Activated effector memory CD4-positive, alpha-beta T cell treated with Interleukin-2 at 50 U/mL for 16 hours (primary cell): ENCODE measurements around the gene LRIG1.

ENCODE experiments used
- DNase-seq: peaks from one replicate; pipeline ENCODE4 v3.0.0-alpha.2; 2020

The LRIG1 gene

DNA sequence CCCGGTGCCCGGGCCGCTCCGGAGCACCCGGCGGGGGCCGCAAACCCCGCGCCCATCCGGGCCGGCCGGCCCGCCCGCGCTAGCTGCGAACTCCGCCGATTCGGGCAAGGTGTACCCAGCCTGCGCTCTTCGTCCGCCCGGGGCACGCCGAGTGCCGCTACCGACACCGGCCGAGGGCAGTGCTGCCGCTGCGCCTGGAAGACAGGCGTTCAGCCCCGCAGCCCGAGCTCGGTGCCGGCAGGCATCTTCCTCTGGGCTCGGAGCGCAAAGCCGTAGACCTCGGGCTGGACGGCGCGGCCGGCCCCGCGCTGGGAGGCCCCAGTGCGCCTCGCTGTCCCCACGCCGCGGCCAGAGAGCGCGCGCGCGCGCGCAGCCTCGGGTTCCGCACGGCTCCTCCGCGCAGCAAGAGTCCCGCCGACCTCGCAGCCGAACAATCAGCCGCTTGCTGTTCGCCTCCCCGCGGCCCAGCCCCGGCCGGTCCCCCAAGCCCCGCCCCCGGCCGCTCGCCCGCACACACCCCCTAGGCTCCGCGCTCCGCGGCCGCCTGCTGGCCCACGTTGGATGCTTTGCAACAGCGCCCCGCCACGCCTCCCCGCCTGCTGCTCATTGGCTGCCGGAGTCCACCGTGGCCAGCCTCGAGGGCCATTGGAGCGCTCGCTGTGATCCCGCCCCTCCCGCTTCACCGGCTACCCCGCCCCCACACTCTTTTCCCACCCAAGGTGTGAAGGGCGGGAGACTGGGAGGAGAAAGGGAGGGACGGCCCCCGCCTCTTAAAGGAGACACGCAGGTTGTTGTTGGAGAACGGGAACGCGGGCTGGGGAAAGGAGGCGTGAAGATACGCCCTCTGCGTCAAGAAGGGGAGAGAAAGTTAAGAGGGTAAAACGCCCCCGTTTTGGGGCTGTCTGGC lies at the start of gene LRIG1:
LRIG1 (minus strand) TSS at position 447 of the 907 bp plus-strand sequence. CDS start 615 bp downstream, outside the sequence.
- DNase-seq: peak; percentile 98

DNA sequence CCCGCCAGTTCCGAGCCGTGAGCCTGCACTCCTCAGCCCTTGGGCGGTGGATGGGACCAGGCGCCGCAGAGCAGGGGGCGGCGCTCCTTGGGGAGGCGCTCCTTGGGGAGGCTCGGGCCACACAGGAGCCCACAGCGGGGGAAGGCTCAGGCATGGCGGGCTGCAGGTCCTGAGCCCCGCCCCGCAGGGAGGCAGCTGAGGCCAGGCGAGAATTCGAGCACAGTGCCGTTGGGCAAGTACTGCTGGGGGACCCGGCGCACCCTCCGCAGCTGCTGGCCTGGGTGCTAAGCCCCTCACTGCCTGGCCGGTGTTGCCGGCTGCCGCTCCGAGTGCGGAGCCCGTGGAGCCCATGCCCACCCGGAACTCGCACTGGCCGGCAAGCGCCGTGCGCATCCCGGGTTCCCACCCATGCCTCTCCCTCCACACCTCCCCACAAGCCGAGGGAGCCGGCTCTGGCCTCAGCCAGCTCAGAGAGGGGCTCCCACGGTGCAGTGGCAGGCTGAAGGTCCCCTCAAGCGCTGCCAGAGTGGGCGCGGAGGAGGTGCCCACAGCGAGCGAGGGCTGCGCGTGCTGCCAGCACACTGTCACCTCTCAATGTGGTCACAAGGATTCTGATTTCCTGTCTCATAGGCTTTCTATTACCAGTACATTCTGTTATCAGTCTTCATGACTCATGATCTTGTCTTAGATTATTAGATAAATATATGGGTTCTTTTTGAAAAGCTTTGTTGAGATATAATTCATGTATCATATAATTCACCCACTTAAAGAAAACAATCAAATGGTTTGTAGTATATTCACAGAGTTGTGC lies 44.0 kb upstream of the LRIG1 start:
- DNase-seq: no peak

DNA sequence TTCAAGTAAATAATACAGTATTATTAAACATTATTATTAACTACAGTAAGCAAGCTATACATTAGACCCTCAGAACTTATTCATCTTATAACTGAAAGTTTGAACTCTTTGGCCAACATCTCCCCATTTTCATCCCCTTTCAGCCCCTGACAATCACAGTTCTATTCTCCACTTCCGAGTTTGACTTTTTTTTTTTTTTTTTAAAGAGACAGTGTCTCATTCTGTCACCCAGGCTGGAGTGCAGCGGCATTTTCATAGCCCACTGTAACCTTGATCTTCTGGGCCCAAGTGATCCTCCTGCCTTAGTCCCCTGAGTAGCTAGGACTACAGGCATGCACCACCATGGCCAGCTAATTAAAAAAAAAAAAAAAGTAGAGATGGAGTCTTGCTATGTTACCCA lies 41.3 kb upstream of the LRIG1 start:
- DNase-seq: no peak

GRCh38 chr3:66539466-66539989 lies 38.7 kb upstream of the LRIG1 start:
- DNase-seq: no peak

GRCh38 chr3:66538390-66538789 lies 37.6 kb upstream of the LRIG1 start:
- DNase-seq: no peak

- DNase-seq: no peak
Observed at GRCh38 chr3:66537735-66538134, 36.9 kb upstream of the LRIG1 start.

- no peak for DNase-seq
Observed at GRCh38 chr3:66536791-66537190, 36.0 kb upstream of the LRIG1 start.

- DNase-seq: no peak
Observed at GRCh38 chr3:66534304-66534845, 33.6 kb upstream of the LRIG1 start.

DNA sequence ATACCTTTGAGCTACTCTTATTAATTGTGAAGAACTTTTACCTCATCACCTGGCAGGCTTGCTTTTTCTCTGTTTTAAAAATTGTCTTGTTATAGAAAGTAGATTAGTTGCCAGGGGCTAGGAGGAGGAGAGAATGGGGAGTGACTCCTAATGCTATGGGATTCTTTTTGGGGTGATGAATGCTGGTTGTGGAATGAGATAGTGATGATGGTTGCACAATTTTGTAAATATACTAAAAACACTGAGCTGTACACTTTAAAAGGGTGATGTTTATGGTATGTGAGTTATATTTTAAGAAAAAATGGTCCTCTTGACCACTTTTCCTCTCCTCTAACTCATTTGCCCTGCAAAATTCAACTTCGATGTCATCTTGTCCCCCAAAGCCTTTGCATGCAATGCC lies 31.8 kb upstream of the LRIG1 start:
- DNase-seq: no peak

GRCh38 chr3:66532160-66532587 lies 31.4 kb upstream of the LRIG1 start:
- no peak for DNase-seq

GRCh38 chr3:66531256-66531655 lies 30.4 kb upstream of the LRIG1 start:
- no peak for DNase-seq

GRCh38 chr3:66527246-66527645 lies 26.4 kb upstream of the LRIG1 start:
- DNase-seq: no peak

DNA sequence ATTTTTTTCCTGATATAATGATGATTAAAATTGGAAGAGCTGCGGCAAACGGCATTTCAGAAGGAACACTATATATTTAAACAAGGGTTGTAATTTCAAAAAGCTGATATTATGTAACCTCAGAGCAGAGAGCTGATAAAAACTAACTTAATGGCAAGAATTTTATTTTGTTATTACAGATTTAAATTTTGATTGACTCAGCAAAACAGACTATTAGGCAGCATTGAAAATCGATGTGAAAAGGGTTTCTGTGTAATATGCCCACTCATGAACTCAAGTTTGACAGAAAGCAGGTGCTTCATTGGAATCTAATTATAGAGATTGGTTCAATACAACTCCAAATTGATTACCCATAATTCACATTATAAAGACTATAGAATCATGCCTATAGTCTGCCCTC lies 24.9 kb upstream of the LRIG1 start:
- DNase-seq: no peak

- no peak for DNase-seq
Observed at GRCh38 chr3:66520724-66521123, 19.9 kb upstream of the LRIG1 start.

GRCh38 chr3:66518644-66519043 lies 17.8 kb upstream of the LRIG1 start:
- DNase-seq: no peak

GRCh38 chr3:66518126-66518525 lies 17.3 kb upstream of the LRIG1 start:
- DNase-seq: no peak

DNA sequence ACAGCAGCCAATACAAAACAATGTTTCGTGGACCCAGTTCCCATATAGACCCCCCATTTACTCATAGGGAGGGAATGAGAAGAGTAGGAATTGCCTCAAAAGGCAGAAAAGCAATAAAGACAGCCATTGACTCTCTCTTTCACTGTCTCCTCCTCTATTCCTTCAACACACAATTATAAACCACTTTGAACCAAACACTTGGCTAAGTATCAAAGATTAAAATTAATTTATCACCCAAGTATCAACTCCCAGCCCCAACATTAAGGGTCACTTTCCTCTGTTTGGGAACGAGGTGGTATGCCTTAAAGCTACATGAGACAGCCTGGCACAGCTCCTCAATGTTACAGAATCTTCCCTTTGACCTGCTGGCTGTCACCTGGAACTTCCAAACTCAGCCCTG lies 16.4 kb upstream of the LRIG1 start:
- DNase-seq: no peak

- DNase-seq: no peak
Observed at GRCh38 chr3:66508461-66508860, 7.6 kb upstream of the LRIG1 start.

- no peak for DNase-seq
Observed at GRCh38 chr3:66507423-66508260, 6.8 kb upstream of the LRIG1 start.

DNA sequence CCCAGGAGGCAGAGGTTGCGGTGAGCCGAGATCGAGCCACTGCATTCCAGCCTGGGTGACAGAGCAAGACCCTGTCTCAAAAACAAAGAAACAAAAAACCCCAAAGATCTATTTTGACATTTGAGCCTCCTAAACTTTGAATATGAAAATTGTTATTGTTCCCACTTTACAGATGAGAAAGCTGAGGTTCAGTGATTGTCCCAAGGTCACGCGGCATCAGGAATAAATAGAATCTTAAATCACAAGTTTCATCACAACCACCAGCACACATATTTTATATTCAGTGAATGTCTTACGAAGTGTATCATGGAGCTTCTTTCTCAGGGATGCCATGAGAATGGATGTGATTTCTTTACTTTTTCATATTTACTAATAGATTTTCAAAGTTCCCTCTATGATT lies 5.3 kb upstream of the LRIG1 start:
- DNase-seq: no peak

- no peak for DNase-seq
Observed at GRCh38 chr3:66504850-66505641, 4.2 kb upstream of the LRIG1 start.

- no peak for DNase-seq
Observed at GRCh38 chr3:66502981-66503380, 2.2 kb upstream of the LRIG1 start.
